ENCODE results near the gene STAG2. TPM values are rescaled to one million over a fixed set of nuclear protein-coding genes. Genes with fewer than 3 reads are reported as not detected.

The STAG2 gene
- total RNA-seq, 1 donor from 2014 or later = 29.3 TPM

GRCh38 chrX:124086411-124086810, 124.9 kb downstream of the STAG2 start:
- Histone ChIP-seq H3K36me3 (peaks cover 35% of the 10 kb centered on the region), H3K4me3 (no peak overlapping the region)

DNA sequence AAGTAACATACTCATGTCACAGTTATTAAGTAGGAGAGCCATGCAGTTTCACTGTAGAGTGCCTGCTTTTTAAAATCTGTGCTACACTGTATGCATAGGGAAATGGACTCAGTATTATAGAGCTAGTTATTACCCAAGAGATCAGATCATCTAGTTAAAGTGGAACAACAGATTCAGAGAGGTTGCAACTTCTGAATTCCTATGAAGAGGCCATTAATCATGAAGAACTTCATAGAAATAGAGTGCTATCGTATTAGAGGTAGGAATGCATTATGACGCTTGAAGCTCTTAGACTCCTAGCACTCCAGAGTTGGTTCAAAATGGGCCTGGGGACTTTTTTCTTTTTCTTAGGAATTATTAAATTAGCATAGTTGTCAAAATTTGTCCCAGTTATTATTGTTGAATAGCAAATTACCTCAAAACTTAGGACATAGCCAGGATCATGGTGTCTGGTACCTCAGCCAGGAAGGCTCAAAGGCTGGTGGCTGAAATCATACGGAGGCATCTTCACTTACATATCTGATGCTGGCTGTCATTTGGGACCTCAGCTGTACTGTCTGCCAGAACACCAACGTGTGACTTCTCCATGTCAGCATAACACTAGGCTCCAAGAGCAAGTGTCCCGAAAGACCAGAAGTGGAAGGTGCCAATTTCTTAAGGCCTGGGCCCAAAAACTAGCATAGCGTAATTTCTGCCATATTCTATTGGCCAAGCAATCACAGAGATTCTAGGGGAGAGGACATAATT, 125.7 kb downstream of the STAG2 start:
- intact Hi-C loops (cut with micrococcal nuclease) = no loop called here
- H3K27ac ChIP-seq (replicated peaks) = no peak overlapping the region

More at GRCh38 chrX:124086411-124086810, 124.9 kb downstream of the STAG2 start:
- TF ChIP-seq, protein P1, sequence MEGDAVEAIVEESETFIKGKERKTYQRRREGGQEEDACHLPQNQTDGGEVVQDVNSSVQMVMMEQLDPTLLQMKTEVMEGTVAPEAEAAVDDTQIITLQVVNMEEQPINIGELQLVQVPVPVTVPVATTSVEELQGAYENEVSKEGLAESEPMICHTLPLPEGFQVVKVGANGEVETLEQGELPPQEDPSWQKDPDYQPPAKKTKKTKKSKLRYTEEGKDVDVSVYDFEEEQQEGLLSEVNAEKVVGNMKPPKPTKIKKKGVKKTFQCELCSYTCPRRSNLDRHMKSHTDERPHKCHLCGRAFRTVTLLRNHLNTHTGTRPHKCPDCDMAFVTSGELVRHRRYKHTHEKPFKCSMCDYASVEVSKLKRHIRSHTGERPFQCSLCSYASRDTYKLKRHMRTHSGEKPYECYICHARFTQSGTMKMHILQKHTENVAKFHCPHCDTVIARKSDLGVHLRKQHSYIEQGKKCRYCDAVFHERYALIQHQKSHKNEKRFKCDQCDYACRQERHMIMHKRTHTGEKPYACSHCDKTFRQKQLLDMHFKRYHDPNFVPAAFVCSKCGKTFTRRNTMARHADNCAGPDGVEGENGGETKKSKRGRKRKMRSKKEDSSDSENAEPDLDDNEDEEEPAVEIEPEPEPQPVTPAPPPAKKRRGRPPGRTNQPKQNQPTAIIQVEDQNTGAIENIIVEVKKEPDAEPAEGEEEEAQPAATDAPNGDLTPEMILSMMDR (IDR thresholded peaks at IDR 0.05; ENCODE audit: borderline replicate concordance) = no peak
- Histone ChIP-seq H3K27me3 (ENCODE audit: low read depth) (no peaks in the 10 kb centered on the region), H3K27ac (replicated peaks) (no peak overlapping the region), H3K9me3 (replicated peaks) (no peaks in the 10 kb centered on the region), H3K4me1 (no peaks in the 10 kb centered on the region)
- intact Hi-C loops (cut with micrococcal nuclease) = no loop called here
- DNase-seq = no peak

GRCh38 chrX:124093222-124093621, 131.7 kb downstream of the STAG2 start:
- Histone ChIP-seq H3K4me3 (no peak overlapping the region), H3K27me3 (ENCODE audit: low read depth) (no peaks in the 10 kb centered on the region), H3K27ac (replicated peaks) (no peak overlapping the region), H3K9me3 (replicated peaks) (no peaks in the 10 kb centered on the region), H3K4me1 (no peaks in the 10 kb centered on the region), H3K36me3 (peaks cover 52% of the 10 kb centered on the region)
- no peak for DNase-seq
- TF ChIP-seq, protein P1 (IDR thresholded peaks at IDR 0.05; ENCODE audit: borderline replicate concordance) = no peak
- intact Hi-C loops (cut with micrococcal nuclease) = no loop called here

More for the DNA sequence above, 125.7 kb downstream of the STAG2 start:
- Histone ChIP-seq H3K4me3 (no peak overlapping the region), H3K27me3 (ENCODE audit: low read depth) (no peaks in the 10 kb centered on the region), H3K36me3 (peaks cover 34% of the 10 kb centered on the region), H3K9me3 (replicated peaks) (no peaks in the 10 kb centered on the region), H3K4me1 (no peaks in the 10 kb centered on the region)
- no peak for DNase-seq
- TF ChIP-seq, protein P1 (IDR thresholded peaks at IDR 0.05; ENCODE audit: borderline replicate concordance) = no peak

GRCh38 chrX:124097116-124097515, 135.6 kb downstream of the STAG2 start:
- TF ChIP-seq, protein P1 (IDR thresholded peaks at IDR 0.05; ENCODE audit: borderline replicate concordance) = no peak
- peaks cover 44% of the 10 kb centered on the region for H3K36me3 ChIP-seq

GRCh38 chrX:124098089-124098488, 136.6 kb downstream of the STAG2 start:
- Histone ChIP-seq H3K4me1 (no peaks in the 10 kb centered on the region), H3K4me3 (no peak overlapping the region), H3K36me3 (peaks cover 40% of the 10 kb centered on the region), H3K27ac (replicated peaks) (no peak overlapping the region), H3K9me3 (replicated peaks) (no peaks in the 10 kb centered on the region), H3K27me3 (ENCODE audit: low read depth) (no peaks in the 10 kb centered on the region)
- intact Hi-C loops (cut with micrococcal nuclease) = no loop called here
- TF ChIP-seq, protein P1 (IDR thresholded peaks at IDR 0.05; ENCODE audit: borderline replicate concordance) = peak; percentile 63
- DNase-seq = no peak

More at GRCh38 chrX:124097116-124097515, 135.6 kb downstream of the STAG2 start:
- H3K4me1 ChIP-seq = no peaks in the 10 kb centered on the region
- no peaks in the 10 kb centered on the region for H3K9me3 ChIP-seq (replicated peaks)
- no peak overlapping the region for H3K27ac ChIP-seq (replicated peaks)
- DNase-seq = no peak
- H3K27me3 ChIP-seq (ENCODE audit: low read depth) = no peaks in the 10 kb centered on the region
- intact Hi-C loops (cut with micrococcal nuclease) = no loop called here
- H3K4me3 ChIP-seq = no peak overlapping the region
